ENCODE results near the gene C19orf67. TPM values are rescaled to one million over a fixed set of nuclear protein-coding genes. Genes with fewer than 3 reads are reported as not detected.

Gene C19orf67
- total and polyA plus RNA-seq, 8 donors, result not detected

DNA sequence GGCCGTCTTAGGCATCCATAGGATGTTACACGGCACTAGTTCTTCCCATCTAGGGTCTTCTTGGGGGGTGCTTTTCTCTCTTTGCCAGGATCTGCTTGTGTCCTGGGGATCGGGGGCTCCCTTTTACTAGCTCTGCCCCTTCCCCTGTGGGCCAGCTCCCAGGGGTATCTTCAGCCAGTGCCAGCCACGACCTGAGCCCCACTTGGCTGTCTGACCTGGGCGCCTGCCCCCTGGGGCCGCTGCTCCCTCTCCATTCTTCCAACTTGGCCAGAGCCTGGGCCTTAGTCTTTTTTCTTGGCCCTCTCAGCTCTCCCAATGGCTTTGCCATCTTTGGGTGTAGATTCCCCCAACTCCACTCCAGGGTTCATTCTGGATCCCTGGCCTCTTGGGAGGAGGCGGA is 28.9 kb upstream of the C19orf67 start:
- Histone ChIP-seq H3K4me3 (no peak overlapping the region), H3K9me3 (no peaks in the 10 kb centered on the region), H3K36me3 (no peaks in the 10 kb centered on the region), H3K27ac (no peak overlapping the region), H3K27me3 (no peaks in the 10 kb centered on the region), H3K4me1 (peaks cover 24 to 39% (median 25%) of the 10 kb centered on the region in 3 donors)
- DNase-seq, result peak in 1 of 6 donors; percentile 55
- WGBS, 2 donors, result 80 to 87% methylated on average over 5 to 7 of the region's 7 CpGs
- no peak for FAIRE-seq
- intact Hi-C loops (cut with DNase I), result no loop called here
- TF ChIP-seq CTCF (IDR thresholded peaks at IDR 0.05), result no peak
- no peak for ATAC-seq

- DNase-seq, result peak in 5 of 6 donors; percentile 35 to 81 (median 74)
- no peak overlapping the region for H3K4me3 ChIP-seq
- no peaks in the 10 kb centered on the region for H3K36me3 ChIP-seq
These were observed 28.3 kb upstream of the C19orf67 start for GRCh38 chr19:14113762-14114414.

DNA sequence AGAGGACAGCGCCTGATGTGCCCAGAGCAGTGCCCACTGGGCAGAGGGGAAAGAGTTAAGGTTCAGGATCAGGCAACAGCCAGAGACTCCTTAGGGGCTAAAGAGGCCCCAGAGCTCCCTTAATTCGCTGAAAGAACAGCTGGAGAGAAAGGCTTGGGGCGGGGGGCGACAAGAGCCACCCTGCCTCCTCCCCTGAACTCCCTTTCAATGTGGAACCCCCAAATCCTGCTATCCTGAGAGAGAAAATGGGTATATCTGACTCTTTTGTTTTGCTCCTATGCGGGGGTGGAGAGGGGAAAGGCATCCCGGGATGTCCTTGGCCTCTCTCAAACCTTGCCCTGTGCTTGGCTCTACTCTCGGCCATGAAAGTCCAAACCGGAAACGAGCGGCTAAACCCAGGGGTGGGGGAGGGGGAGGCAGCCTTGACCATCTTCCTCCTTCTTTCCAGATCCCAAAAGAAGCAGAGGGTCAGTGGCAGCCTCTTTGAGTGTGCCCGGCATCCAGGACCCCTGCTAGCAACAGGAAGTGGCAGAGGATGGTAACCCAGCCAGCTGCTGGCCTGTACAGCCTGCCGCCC is 27.3 kb upstream of the C19orf67 start:
- peak in 1 of 6 donors; percentile 31 for DNase-seq
- Histone ChIP-seq H3K36me3 (no peaks in the 10 kb centered on the region), H3K9me3 (no peaks in the 10 kb centered on the region), H3K27ac (peak overlapping the region; percentile 2 to 23 (median 10)), H3K27me3 (no peaks in the 10 kb centered on the region), H3K4me3 (no peak overlapping the region), H3K4me1 (peaks cover 14 to 29% (median 16%) of the 10 kb centered on the region in 3 donors)
- TF ChIP-seq CTCF (IDR thresholded peaks at IDR 0.05), result no peak
- no peak for FAIRE-seq
- intact Hi-C loops (cut with DNase I), result no loop called here
- ATAC-seq, result no peak
- WGBS, 2 donors, result 34 to 35% methylated on average over 11 to 12 of the region's 12 CpGs

More at GRCh38 chr19:14113762-14114414, 28.3 kb upstream of the C19orf67 start:
- Histone ChIP-seq H3K27me3 (no peaks in the 10 kb centered on the region), H3K27ac (peak overlapping the region in 1 of 4 donors; percentile 2), H3K9me3 (no peaks in the 10 kb centered on the region), H3K4me1 (peaks cover 18 to 34% (median 19%) of the 10 kb centered on the region in 3 donors)
- TF ChIP-seq CTCF (IDR thresholded peaks at IDR 0.05), result peak in 1 of 4 donors; percentile 7
- FAIRE-seq (no peak), ATAC-seq (no peak)
- intact Hi-C loops (cut with DNase I), result no loop called here
- WGBS, 2 donors, result 75 to 79% methylated on average over 18 of the region's 18 CpGs

GRCh38 chr19:14112051-14112808 is 26.6 kb upstream of the C19orf67 start:
- no peak for TF ChIP-seq CTCF (IDR thresholded peaks at IDR 0.05)
- Histone ChIP-seq H3K36me3 (no peaks in the 10 kb centered on the region), H3K4me1 (peaks cover 14 to 29% (median 16%) of the 10 kb centered on the region in 3 donors), H3K9me3 (no peaks in the 10 kb centered on the region), H3K27ac (peak overlapping the region; percentile 2 to 23 (median 10)), H3K27me3 (no peaks in the 10 kb centered on the region), H3K4me3 (no peak overlapping the region)
- ATAC-seq (no peak), DNase-seq (peak in 1 of 6 donors; percentile 59), FAIRE-seq (no peak)
- 74 to 88% methylated on average over 12 of the region's 12 CpGs for WGBS, 2 donors
- intact Hi-C loops (cut with DNase I), result no loop called here

Data from pancreas (tissue), 10 donors.